ENCODE measurements around the gene TXNL4A.

Gene TXNL4A

DNA sequence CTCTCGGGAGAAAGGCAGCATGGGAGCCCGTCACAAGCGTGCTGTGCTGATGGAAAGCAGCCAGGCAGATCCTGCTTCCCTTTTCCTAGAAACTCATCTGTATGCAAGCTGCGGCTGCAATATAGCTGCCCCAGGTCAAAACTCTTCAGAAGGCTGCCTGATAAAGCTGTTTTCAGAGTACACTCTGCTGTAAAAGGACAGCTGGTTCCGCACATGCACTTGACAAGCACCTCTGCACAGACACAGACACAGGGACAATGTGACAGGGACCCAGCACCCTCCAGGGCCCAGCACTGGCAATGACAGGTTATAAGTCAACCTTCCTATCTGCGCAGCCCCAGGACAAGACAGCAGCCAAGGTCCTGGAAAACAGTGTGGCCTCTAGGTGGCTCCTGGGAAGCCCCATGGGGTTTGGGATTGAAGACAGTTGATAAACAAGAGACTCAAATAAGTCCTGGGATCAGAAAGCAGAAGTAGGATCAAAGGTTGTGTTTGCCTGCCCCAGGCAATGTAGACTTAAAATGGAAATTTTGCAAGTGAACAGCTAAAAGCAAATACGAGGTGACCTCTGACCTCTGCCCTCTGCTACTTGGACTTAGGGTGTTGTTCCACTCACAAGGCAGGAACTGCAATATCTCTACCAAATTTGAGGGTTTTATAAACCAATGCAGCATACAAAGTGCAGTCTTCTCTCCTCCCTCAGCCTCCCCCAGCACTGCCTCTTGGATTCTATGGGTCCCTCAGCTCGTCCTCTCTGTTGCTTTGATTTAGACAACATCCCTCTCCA lies 53.9 kb downstream of the TXNL4A start:
- H3K27me3 Mint-ChIP-seq: no peaks in the 10 kb centered on the region
- H3K36me3 Mint-ChIP-seq: peaks cover 84 to 91% of the 10 kb centered on the region in 2 donors
- H3K9me3 Mint-ChIP-seq: peaks cover 31 to 37% of the 10 kb centered on the region in 2 donors
- H3K4me3 Mint-ChIP-seq: peak overlapping the region in 1 of 2 donors; percentile 14
- peak; percentile 57 to 64 for ATAC-seq (replicated peaks)
- no peak overlapping the region for H3K27ac Mint-ChIP-seq
- peaks cover 6 to 24% of the 10 kb centered on the region in 2 donors for H3K4me1 Mint-ChIP-seq
- no peak for DNase-seq

DNA sequence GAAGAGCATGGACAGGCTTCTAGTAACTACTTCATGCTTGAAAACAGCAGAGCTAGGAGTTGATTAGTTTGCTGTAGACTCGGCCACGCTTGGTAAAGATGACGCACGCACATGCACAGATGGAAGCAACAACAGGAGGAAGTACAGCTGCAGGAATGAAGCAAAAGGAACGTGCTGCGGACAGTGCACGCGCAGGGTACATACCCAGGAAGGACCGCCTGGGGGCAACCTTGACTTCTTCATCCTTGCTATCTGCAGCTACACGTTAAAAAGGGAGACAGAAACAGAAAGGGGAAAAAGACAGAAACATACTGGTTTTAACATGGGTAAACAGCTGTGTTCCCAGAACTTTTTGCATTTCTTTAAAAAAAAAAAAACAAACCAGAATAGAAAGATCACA lies 54.6 kb downstream of the TXNL4A start:
- no peak for DNase-seq
- no peak for ATAC-seq (replicated peaks)
- peaks cover 36 to 42% of the 10 kb centered on the region in 2 donors for H3K9me3 Mint-ChIP-seq
- no peak overlapping the region for H3K27ac Mint-ChIP-seq
- peaks cover 6 to 29% of the 10 kb centered on the region in 2 donors for H3K4me1 Mint-ChIP-seq
- no peaks in the 10 kb centered on the region for H3K27me3 Mint-ChIP-seq
- H3K36me3 Mint-ChIP-seq: peaks cover 88 to 93% of the 10 kb centered on the region in 2 donors
- no peak overlapping the region for H3K4me3 Mint-ChIP-seq

DNA sequence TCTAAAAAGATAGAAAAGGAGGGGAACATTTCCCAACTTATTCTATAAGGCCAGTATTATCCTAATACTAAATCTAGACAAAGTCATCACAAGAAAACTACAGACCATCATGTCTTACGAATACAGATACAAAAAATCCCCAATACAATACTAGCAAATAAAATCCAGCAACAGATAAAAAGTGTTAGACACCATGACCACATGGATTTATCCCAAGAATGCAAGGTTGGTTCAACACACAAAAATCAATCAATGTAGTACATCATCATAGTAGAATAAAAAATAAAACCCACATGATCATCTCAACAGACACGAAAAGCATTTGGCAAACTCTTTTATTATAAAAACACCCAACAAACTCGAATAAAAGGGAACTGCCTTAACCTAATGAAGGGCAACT lies 55.5 kb downstream of the TXNL4A start:
- H3K4me3 Mint-ChIP-seq: no peak overlapping the region
- H3K4me1 Mint-ChIP-seq: peaks cover 6 to 32% of the 10 kb centered on the region in 2 donors
- no peak overlapping the region for H3K27ac Mint-ChIP-seq
- H3K9me3 Mint-ChIP-seq: peaks cover 38 to 43% of the 10 kb centered on the region in 2 donors
- ATAC-seq (replicated peaks) (no peak), DNase-seq (no peak)
- no peaks in the 10 kb centered on the region for H3K27me3 Mint-ChIP-seq
- H3K36me3 Mint-ChIP-seq: peaks cover 88 to 92% of the 10 kb centered on the region in 2 donors

DNA sequence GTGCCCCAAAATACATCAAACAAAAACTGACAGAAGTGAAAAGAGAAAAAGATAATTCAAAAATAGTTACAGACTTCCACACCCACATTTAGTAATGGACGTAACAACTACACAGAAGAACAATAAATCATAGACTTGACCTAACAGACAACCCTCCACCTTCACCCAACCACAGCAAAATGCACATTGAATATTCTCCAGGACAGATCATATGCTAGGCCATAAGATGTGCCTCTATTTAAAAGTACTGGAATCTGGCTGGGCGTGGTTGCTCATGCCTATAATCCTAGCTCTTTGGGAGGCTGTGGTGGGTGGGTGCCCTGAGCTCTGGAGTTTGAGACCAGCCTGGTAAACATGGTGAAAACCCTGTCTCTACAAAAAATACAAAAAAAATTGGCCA lies 56.9 kb downstream of the TXNL4A start:
- Mint-ChIP-seq H3K36me3 (peaks cover 82 to 84% of the 10 kb centered on the region in 2 donors), H3K9me3 (peaks cover 38 to 43% of the 10 kb centered on the region in 2 donors), H3K4me1 (peaks cover 6 to 38% of the 10 kb centered on the region in 2 donors), H3K27ac (no peak overlapping the region), H3K4me3 (no peak overlapping the region), H3K27me3 (no peaks in the 10 kb centered on the region)
- DNase-seq: no peak
- no peak for ATAC-seq (replicated peaks)

DNA sequence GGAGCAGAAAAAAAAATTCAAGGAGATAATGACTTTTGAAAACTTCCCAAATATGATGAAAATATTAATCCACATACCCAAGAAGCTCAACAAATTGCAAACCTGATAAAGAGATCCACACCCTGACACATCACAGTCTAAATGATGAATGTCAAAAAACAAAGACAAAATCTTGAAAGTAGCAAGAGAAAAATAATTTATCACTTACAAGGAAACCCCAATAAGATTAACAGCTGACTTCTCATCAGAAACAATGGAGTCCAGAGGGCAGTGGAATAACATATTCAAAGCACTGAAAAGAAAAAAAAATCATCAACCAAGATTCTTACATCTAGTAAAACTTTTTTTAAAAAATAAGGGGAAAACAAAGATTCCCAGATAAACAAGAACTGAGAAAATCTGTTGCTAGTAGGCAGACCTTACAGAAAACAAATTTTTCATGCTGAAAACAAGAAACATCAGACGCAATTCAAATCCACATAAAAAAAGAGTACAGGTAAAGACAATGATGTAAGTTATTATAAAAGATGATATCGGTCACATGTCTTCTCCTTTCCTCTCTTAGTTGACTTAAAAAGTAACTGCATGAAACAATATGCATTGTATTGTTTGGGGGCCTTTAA lies 58.2 kb downstream of the TXNL4A start:
- ATAC-seq (replicated peaks): no peak
- H3K27ac Mint-ChIP-seq: no peak overlapping the region
- no peaks in the 10 kb centered on the region for H3K27me3 Mint-ChIP-seq
- peaks cover 77 to 79% of the 10 kb centered on the region in 2 donors for H3K36me3 Mint-ChIP-seq
- no peak for DNase-seq
- H3K4me3 Mint-ChIP-seq: no peak overlapping the region
- peaks cover 31 to 34% of the 10 kb centered on the region in 2 donors for H3K9me3 Mint-ChIP-seq
- H3K4me1 Mint-ChIP-seq: peaks cover 3 to 29% of the 10 kb centered on the region in 2 donors

DNA sequence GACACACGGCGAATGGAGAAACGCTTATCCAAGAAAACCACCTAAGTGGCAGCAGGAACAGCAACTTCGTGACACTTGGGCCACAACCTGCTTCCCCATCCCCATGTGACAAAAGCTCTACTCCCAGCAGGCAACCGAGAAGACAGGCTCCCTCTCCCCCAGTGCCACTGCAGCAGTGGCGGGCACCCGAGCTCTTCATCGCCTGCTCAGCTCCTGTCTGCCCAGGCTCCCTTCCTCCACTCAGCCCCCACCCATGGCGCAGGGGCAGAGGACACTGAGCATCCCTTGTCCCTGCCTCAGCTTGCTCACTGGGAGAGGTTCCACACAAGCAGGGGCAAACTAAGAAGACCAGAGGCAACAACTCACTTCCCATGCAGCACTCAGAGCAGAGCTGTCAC lies 59.8 kb downstream of the TXNL4A start:
- ATAC-seq (replicated peaks) (no peak), DNase-seq (no peak)
- Mint-ChIP-seq H3K4me3 (no peak overlapping the region), H3K27ac (no peak overlapping the region), H3K27me3 (no peaks in the 10 kb centered on the region), H3K4me1 (peaks cover 0 to 14% of the 10 kb centered on the region in 2 donors), H3K9me3 (peaks cover 30% of the 10 kb centered on the region in 2 donors), H3K36me3 (peaks cover 72 to 73% of the 10 kb centered on the region in 2 donors)

DNA sequence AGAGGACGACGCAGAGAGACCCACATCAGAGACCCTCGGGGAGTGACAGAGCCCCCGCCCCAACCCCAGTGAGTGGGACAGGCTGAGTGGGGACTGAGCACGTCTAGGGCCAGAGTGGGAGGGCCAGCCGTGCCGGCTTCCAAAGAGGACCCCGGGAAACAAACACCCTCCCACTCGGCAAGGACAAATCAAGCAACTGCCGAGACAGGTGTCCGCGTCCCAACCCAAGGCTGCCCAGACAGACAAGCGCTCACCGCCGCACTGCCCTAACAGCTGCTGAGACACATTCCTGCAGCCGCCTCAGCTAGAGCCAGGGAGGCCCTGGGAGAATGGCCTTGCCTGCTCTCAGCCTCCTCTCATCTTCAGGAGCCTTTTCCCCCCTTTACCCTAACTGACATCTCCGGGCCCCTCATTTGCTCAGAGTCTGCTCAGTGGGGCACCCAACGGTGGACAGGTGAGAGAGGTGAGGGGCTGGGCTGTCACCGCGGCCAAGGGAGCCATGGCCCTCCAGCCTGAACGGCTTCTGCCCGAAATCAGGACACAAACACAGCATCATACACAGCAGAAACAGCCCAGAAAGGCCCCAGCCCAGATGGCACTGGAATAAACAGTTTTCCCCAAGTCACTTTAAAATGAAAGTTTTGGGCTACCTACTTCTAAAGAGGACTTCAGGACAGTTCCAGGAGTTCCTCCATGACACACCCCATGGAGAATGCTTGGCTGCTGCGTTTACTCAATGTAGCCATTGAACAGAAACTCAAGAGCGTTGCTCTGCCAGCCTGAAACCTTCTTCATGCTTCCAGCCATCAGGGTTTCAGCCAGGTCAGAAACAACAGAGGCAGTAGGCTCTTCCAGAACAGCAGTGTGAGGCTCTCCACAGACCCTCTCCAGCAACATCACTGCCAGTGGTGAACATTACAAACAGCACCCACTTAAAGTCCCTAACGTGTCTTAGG lies 60.5 kb downstream of the TXNL4A start:
- no peak for DNase-seq
- H3K9me3 Mint-ChIP-seq: peaks cover 25 to 26% of the 10 kb centered on the region in 2 donors
- H3K27me3 Mint-ChIP-seq: no peaks in the 10 kb centered on the region
- no peak overlapping the region for H3K27ac Mint-ChIP-seq
- peaks cover 0 to 13% of the 10 kb centered on the region in 2 donors for H3K4me1 Mint-ChIP-seq
- ATAC-seq (replicated peaks): no peak
- H3K4me3 Mint-ChIP-seq: no peak overlapping the region
- peaks cover 72% of the 10 kb centered on the region in 2 donors for H3K36me3 Mint-ChIP-seq

DNA sequence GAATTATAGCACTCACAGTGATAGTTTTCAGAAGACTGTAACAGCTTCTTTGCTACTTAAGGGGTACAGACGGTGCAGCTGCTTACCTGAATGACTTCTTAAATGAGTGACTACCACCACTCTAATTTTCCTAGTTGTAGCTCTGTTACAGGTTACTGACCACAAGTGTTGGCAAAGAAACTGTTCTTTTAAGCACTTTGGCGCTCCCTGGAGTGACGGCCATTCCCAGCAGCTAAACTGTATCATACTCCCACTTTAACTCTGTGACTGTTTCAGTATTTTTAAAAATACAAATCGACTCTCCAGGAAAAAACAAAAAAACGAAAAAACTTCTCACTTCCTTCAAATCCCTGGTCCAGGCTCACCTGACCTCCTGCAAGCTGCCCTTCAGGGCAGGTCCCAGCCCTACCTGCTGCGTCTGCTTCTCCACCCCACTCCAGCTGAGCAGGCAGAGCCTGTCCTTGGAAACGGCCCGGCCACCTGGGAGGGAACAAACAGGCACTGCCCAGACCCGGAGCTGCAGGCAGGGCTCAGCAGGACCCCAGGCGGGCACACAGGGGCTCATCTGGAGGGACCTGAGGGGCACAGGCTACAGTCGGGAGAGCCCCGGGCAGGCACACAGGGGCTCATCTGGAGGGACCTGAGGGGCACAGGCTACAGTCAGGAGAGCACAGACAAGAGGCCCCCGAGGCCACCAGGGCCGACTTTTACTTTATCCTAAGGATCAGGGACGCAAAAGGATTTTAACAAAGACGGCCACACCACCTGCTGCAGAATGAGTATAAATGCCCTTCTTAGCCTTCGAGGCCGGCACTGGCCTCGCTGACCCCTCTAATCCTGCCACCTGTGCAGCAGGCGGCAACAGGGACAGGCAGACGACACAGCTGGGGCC lies 61.4 kb downstream of the TXNL4A start:
- H3K36me3 Mint-ChIP-seq: peaks cover 70 to 71% of the 10 kb centered on the region in 2 donors
- H3K4me3 Mint-ChIP-seq: no peak overlapping the region
- no peak for ATAC-seq (replicated peaks)
- H3K4me1 Mint-ChIP-seq: peaks cover 0 to 13% of the 10 kb centered on the region in 2 donors
- H3K9me3 Mint-ChIP-seq: peaks cover 17 to 19% of the 10 kb centered on the region in 2 donors
- DNase-seq: no peak
- H3K27me3 Mint-ChIP-seq: no peaks in the 10 kb centered on the region
- no peak overlapping the region for H3K27ac Mint-ChIP-seq

DNA sequence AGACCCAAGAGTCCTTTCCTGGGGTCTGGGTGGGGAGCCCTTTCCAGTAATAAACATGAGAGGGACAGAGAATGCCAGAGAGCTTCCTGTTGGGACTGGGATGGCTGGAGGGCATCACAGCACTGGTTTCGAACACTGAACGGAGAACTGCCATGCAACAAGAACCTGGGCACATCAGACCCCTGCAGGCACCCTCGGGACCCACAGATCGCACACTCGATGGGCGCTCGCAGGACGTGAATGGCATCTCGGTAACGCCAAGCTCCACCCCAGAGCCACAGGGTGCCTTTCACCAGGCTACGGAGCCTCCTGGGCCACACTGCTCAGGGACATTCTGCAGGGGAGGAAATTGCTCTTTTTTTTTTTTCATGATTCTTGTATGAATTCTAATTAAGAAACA lies 62.1 kb downstream of the TXNL4A start:
- H3K4me1 Mint-ChIP-seq: peaks cover 0 to 13% of the 10 kb centered on the region in 2 donors
- peaks cover 68 to 69% of the 10 kb centered on the region in 2 donors for H3K36me3 Mint-ChIP-seq
- H3K9me3 Mint-ChIP-seq: peaks cover 15 to 17% of the 10 kb centered on the region in 2 donors
- no peak overlapping the region for H3K4me3 Mint-ChIP-seq
- no peak for ATAC-seq (replicated peaks)
- H3K27ac Mint-ChIP-seq: no peak overlapping the region
- DNase-seq: no peak
- no peaks in the 10 kb centered on the region for H3K27me3 Mint-ChIP-seq

DNA sequence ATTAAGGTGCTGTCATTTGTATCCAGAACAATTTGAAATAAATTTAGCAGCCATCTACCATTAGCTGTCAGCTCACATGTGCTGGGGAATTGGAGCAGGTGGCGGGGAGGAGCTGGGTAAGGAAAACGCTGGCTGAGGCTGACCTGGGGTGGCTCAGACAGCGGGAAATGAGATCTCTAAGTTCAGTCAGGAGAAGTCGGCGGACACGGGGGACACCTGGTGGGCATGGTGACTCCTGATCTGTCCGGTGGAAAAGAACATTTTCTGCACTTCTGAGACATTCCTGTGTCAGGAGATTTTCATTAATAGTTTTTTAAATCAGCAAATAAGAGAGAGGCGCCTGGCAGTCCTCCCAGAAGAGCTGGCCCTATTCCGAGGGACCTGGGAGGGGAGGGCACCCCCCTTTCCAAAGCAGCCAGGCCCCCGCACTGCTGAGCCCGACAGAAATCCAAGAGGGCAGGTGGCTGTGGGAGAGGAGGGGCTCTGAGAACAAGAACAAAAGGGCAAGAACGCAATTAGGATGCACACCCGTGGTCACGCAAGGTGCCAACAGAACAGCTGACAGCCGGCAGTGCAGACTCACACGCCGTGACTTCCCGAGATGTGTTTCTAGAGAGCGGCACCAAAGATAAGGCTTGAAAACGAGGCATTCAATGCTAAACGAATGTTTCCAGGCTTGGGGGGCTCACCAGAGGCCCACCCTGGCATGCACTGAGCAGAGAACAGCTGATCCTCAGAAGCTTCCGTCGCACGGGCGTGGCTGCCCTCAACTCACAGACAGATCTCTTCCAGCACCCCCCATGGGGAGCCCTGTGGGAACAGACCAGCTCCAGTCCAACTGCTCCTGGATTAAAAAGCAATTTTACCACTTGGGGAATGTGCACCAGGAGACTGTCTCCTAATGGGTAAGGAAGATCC lies 63.3 kb downstream of the TXNL4A start:
- Mint-ChIP-seq H3K9me3 (peaks cover 11 to 16% of the 10 kb centered on the region in 2 donors), H3K4me1 (peaks cover 0 to 13% of the 10 kb centered on the region in 2 donors), H3K27ac (no peak overlapping the region), H3K36me3 (peaks cover 61 to 65% of the 10 kb centered on the region in 2 donors), H3K27me3 (no peaks in the 10 kb centered on the region), H3K4me3 (no peak overlapping the region)
- ATAC-seq (replicated peaks): no peak
- no peak for DNase-seq

DNA sequence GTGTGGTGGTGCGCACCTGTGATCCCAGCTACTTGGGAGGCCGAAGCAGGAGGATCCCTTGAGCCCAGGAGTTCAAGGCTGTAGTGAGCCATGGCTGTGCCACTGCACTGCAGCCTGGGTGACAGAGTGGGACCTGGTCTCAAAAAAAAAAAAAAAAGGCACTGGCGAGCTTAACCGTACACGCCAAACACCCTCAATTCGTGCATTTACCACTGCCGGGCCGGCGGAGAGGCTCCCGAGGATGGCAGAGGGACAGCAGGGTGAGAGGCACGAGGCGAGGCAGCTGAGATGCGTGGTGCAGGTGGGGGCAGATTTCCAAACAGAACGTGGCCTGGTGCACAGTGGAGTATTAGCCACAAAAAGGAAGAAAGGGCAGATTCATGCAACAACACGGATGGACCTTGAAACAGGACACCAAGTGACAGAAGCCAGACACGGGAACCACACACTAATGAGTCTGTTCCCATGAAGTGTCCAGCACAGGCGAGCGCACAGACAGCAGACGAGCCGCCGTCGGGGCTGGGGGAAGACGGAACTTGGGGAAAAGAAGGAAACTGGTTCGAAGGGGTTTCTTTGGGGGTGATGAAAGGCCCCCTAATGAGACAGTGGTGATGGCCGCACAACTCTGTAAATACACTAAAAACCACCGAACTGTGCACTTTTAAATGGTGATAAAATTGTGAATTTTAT lies 64.3 kb downstream of the TXNL4A start:
- no peak for DNase-seq
- H3K27me3 Mint-ChIP-seq: no peaks in the 10 kb centered on the region
- H3K9me3 Mint-ChIP-seq: peaks cover 3 to 9% of the 10 kb centered on the region in 2 donors
- H3K36me3 Mint-ChIP-seq: peaks cover 54 to 57% of the 10 kb centered on the region in 2 donors
- peaks cover 2 to 11% of the 10 kb centered on the region in 2 donors for H3K4me1 Mint-ChIP-seq
- H3K4me3 Mint-ChIP-seq: no peak overlapping the region
- no peak for ATAC-seq (replicated peaks)
- H3K27ac Mint-ChIP-seq: peak overlapping the region; percentile 70

DNA sequence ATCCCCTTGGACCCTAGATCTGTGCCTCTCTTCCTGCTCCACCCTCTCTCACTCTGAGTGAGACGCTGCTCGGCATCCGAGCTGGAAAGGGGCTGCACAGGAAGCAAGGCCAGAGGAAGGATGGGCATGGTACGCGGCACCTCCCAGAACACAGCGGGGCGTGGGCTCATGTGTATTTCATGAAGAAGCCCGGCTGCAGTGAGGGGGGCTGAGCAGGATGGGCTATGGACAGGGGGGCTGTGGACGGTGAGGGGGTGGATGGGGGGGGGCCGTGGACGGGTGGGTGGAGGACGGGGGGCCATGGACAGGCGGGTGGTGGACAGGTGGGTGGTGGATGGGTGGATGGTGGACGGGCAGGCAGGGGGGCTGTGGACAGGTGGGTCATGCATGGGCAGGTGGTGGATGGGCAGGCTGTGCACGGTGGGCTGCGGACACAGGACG lies 65.4 kb downstream of the TXNL4A start:
- H3K4me1 Mint-ChIP-seq: peaks cover 2 to 5% of the 10 kb centered on the region in 2 donors
- H3K27ac Mint-ChIP-seq: no peak overlapping the region
- peaks cover 0 to 4% of the 10 kb centered on the region in 2 donors for H3K9me3 Mint-ChIP-seq
- H3K27me3 Mint-ChIP-seq: no peaks in the 10 kb centered on the region
- ATAC-seq (replicated peaks) (no peak), DNase-seq (no peak)
- H3K4me3 Mint-ChIP-seq: no peak overlapping the region
- peaks cover 50 to 52% of the 10 kb centered on the region in 2 donors for H3K36me3 Mint-ChIP-seq

Measured in stimulated activated naive B cell treated with anti-CD40 and anti-IgM and Interleukin-4, amounts not matched to agents 10 μg/mL and 1 μg/mL and 100 μg/mL, for 72 hours (primary cell).